HG03469 (cell line): Measurements from ENCODE around the gene DOCK3.
"Not testable (repeated sequence)": the region's sequence is repeated elsewhere in the genome, so short reads cannot be mapped to it uniquely, and the experiment has no call there.

Experiments
- ATAC-seq: cut with Tn5 transposase; IDR thresholded peaks from one replicate; pipeline ENCODE4 v1.9.1; 2021; ENCODE audit warnings: mild to moderate bottlenecking, moderate library complexity, moderate number of reproducible peaks; ENCODE audit not compliant: unreplicated experiment

Gene DOCK3

DNA sequence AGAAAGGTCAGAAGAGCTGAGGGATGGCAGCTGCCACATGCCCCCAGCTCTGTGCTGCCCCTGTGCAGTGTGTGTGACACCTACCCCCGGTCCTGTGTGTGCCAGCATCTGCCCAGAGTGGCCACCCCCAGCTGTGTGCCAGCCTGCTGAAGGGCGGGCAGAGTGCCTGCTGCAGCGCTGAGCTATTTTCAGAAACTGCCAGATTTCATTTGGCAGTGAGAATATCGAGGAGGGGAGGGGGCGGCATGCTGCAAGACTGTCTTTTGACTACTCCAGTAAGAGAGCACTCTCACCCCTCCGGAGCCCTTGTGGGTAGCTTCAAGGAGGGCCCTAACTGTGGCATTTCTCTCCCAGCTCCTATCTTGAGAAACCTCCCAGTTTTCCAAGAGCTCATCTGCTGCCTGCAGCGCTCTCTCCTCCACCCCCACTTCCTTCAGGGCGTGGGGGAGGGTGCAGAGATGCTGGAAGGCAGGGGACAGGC lies 25.2 kb upstream of the DOCK3 start:
- ATAC-seq, result no peak

DNA sequence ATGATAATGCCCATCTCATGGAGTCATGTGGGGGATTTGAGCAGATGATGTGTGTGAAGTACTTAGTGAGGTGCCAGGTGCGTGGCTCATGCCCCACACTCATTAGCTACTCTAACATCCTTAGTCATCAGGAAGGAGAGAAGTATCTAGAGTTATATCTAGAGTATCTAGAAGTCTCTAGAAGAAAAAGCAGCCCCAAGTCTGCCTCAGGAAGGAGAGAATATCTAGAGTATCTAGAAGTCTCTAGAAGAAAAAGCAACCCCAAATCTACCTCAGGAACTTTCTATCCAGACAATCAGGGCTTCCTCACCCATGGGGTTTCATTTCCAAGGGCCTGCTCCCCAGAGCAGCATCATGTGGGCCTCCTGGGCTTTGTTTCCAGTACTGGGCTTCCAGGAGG lies 24.7 kb upstream of the DOCK3 start:
- no peak for ATAC-seq

DNA sequence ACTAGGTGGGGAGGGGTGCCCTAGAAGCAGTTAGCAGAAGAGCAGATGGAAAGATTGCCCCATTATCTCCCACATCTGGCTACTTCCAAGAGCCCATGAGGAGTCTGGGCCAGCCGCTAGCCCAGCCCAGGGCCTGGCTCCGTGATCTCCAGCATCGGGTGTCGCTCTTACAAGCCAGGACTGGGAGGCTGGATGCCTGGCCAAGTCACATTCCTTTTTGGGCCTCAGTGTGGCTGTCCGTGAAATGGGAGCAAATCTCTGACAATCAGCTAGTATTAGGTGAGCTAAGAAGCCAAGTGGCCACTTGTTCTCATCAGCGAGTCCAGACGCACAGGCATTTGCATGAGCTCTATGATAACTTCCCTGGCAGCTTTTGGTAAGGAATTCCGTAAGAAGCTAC lies 23.3 kb upstream of the DOCK3 start:
- no peak for ATAC-seq

DNA sequence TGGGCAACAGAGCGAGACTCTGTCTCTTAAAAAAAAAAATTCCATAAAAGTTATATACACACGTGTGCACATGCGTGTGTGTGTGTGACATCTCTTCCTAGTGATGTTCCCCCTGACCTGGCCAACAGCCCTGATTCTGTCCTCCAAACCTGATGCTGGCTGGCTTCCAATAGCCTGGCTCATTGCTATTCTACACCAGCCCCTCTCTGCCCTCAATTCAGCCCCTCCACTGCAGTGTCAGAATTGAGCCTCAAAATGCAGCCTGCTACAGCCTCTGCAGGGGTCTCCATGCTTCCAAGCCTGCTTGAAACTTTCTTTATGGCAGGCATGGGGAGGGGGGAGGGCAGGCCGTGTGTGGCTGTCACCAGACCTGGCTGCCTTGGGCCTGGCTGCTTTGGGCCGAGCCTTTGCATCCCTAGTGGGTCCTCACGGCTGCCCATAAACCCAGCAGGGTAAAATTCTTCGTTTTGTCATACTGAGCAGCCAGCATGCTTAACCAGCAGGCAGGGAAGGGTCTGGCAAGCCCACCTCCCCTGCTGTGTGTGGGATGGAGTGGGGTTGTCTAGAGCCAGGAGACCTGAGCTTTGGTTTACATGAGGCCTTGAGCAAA lies 22.7 kb upstream of the DOCK3 start:
- no peak for ATAC-seq

GRCh38 chr3:50652709-50653108 lies 22.0 kb upstream of the DOCK3 start:
- ATAC-seq, result no peak

DNA sequence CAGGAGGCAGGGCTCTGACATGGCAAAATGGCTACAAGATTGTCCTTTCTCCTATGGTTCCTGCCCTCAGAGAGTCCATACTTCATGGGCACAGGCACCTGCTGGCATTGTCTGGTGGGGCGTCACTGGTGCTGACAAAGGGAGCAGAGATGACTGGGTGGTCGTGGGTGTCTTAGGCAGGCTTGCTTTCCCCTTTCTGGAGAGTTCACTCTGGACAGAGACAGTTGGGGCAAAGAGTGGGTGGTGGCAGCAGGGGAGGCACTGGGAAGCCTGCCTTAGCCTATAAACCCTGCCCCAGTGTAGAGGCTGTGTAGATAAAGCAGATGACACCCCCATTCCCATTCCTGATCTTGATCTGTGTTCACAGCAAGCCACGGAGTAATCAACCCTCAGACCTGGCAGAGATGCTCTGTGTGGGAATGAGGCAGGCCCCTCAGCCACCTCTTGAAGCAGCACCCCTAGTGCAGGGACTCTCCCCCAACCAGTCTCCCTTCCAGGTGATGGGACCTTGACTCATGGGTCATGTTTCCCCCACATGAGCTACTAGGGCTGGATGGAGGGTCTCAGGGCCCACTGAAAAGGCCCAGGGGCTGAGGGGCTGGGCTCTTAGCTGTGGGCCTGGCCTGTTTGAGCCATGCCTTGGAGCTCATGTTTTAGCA lies 20.7 kb upstream of the DOCK3 start:
- ATAC-seq, result no peak

DNA sequence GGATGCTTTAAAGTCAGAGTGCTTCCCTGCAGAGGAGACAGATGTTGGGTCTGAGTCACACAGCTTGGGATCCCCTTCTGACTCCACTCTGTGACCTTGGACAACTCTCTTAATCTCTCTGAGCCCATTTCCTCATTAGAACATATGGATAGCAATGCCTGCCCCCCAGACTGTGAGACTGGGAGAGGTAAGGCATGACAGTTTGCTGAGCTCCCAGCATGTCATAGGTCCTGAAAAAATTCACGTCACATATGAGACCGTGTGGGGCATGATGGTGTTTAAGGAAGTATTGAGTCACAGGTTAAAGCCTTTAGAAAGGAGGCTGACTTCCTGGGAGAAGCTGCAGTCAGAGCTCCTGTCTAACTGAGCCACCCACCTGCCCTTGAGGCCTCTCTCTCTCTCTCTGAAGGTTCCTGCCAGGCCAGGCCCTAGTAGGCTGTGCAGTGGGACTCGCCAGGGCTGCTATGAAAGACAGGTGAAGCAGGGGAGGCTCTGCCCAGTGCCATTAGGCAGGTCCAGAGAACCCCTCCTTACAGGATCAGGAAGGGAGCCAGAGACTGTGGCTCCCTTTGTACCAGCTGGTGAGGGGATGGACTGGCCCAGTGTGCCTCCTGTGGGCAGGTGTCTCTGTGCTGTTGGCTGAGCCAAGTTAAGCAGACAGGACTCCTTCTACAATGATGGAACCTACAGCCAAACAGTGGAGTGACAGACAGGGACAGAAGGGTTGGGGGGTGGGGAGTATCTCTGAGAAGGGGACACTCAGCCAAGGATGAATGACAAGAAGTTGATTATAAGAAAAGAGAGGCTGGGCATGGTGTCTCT lies 19.5 kb upstream of the DOCK3 start:
- no peak for ATAC-seq

DNA sequence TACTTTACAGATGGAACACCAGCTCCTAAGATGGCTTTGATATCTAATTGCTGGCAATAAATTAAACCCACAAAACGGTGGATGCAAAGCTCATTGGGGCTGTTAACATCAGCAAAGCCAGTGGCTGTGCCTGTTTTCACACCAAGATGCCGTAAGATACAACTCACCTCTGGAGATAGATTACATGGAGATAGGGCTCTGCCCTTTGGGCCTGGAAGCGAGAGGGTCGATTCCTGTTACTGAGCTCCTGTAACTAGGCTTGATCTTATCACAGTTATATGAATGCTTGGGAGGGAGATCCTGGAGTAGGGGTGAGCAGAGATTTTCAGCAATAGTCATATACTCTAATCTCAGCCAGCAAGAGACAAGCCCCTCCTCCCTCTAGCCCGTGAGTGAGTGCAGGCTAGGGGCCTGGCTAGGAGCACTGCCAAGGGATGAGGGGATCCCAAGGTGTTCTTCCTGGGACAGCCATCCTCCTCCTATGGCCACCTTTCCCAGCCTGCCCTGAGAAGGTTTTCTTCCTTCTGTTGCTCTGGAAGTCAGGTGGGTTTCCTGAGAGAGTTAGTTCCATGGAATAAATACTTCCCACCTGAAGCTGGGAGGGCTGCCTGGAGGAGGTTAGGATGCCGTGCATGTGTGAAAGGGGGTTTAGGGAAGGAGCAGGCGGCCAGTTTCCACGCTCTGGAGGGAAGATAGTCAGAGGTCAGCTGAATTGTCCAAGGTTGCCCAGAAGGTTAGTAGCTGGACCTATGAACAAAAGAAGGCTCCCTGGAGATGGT lies 18.1 kb upstream of the DOCK3 start:
- ATAC-seq, result no peak

GRCh38 chr3:50657407-50657806 lies 17.3 kb upstream of the DOCK3 start:
- no peak for ATAC-seq

DNA sequence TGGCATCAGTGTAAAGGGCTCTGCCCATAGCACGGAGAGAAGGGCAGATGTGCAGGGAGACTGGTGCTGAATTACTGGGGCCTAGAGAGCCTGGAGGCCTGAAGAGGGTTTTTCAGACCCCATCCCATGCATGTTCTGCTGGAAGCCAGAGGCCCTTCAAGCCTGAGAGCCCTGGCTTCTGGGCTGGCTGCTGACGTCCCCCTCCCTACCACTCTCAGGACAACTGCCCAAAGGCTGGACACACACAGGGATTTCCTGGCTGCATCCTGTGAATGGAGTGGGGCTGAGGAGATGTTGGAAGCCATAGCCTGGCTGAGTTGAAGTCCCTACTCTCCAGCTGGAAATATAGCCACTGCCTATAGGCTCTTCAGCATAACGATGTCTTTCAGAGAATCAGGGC lies 16.9 kb upstream of the DOCK3 start:
- no peak for ATAC-seq

DNA sequence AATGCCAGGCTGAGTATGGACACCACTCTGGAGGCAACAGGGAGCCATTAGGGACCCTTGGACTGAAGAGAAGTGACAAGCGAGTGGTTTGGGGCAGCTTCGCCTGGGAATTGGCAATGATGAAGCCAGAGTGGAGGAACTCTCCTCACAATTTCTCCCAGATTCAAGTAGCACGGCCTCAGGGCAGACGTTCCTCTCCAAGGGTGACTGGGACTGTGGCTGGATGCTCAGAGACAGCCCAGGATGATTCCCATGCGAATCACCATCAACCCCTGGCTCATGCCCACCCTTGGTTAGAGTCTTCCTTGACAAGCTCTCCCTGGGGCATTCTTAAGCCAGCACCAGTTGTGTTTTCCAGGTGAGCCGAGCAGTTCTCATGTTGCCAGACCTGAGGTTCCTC lies 16.3 kb upstream of the DOCK3 start:
- ATAC-seq, result no peak

- no peak for ATAC-seq
Measured at GRCh38 chr3:50658831-50659230, 15.9 kb upstream of the DOCK3 start.

GRCh38 chr3:50660386-50660785 lies 14.3 kb upstream of the DOCK3 start:
- ATAC-seq, result no peak

GRCh38 chr3:50661321-50661837 lies 13.3 kb upstream of the DOCK3 start:
- ATAC-seq, result no peak

GRCh38 chr3:50662408-50662807 lies 12.3 kb upstream of the DOCK3 start:
- ATAC-seq, result no peak

DNA sequence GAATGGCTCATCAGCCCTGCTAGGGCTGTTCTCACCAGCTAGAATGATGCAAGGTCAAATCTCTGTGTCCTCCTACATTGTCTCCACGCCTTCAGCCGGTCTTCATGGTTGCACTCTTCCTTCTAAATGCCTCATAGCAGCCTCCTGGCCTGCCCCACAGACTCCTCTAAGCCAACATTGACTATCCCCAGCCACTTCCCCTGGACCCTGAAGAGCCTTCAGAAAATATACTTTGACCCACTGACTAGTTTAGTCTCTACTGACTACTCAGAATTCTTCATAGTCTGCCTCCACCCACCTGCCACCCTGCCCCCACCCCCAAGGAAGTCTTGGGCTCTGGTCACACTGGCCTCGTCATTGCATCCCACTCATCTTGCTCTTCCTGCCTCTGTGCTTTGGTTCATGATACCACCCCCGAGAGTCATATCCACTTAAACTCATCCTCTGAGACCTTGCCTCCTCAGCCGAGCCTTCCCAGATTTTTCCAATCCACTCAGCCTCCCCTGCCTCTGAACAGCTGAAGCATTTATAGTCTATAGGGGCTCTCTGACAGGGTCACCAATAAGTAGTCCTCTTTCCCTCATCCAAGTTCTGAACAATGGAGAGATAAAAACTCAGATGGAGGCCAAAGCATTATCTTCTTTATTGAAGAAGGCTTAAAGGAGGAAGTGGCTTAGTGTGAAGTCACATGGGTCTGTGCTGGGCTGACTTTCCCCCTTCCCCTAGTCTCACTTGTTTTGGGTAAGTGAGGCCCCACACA lies 9.5 kb upstream of the DOCK3 start:
- no peak for ATAC-seq

- not testable (repeated sequence) for ATAC-seq
Measured at GRCh38 chr3:50665841-50666115, 8.9 kb upstream of the DOCK3 start.

DNA sequence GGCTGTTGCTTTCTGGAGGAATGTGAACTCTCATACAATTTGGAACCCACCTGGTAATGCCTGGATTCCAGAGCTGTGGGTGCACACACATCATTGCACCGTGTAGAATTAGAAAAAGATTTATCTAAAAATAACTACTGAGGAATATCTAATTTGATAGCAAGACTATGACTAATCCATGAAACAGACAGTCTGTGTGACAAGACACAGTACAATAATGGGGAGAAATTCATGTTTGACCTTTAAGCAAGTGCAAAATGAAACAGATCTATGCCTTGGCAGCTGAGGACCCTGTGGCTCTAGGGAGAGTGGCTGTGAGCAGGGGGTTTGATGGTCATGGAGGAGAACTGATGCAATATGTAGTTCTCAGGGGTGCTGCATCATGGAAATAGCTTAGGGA lies 7.9 kb upstream of the DOCK3 start:
- no peak for ATAC-seq

DNA sequence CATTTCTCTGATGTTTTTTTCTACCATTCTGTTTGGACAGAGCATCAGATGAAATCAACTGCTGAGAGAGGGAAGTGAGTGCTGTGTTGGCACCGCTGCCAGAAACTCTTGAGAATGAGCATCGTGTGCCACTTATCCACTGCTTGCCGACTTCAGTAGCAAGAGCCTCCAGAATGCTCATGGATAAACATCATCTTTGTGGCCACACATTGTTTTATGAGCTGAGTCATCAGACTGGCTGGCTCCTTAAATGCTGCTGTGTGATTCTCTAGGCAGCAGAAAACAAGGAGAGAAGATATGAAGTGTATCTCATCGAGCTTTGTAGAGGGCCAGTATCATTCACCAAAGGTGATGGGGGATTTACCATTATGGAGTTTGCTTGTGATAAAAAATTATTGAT lies 3.4 kb upstream of the DOCK3 start:
- ATAC-seq, result no peak

DNA sequence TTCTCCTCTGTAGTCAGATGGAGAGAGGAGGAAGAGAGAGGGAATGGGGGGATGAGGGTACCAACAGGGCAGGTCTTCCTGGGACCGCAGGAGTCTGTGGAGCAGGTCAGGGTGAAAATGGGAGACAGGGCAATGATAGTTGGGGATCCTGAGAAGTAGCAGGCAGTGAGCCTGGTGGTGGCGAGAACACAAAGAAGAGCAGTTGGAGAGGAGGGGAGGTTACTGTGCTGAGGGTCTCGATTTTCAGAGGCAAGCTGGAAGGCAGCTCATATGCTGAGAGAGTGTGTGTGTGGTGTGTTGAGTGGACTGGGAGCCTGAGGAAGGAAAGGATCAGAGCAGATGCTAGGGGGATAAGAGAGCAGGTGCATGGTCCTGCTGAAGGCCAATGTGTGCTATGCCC lies 2.1 kb upstream of the DOCK3 start:
- ATAC-seq, result no peak

DNA sequence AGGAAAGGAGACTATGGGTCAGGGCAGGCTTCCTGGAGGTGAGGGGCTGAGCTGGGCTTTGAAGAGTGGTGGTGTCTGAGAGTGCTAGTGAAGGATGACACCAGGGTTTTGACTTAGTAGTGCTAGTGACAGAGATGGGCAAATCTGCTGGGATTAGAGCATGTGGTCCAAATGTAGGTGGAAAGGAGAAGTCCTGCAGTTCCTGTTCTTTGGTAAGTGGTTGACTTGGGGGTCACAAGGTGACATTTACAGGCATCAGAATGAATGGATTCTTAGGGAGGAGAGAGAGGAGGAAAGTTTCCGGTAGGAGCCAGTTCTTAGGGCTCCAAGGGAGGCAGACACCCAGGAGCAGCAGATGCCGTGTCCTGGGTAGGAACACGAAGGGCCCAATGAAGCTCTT lies 796 bp upstream of the DOCK3 start:
- no peak for ATAC-seq
